ENCODE data around the gene PYGB. TPM values are rescaled to one million over a fixed set of nuclear protein-coding genes. Genes with fewer than 3 reads are reported as not detected.
"Not testable (repeated sequence)": the region's sequence is repeated elsewhere in the genome, so short reads cannot be mapped to it uniquely, and the experiment has no call there.

PYGB gene
- total RNA-seq, 4 donors from 2014 or later: 63.7 to 94.6 (median 82.4) TPM

GRCh38 chr20:25310921-25311728, 63.2 kb downstream of the PYGB start:
- no peak for TF ChIP-seq CTCF (IDR thresholded peaks at IDR 0.05)
- ATAC-seq (ENCODE audit: low FRiP score) (peak; percentile 28), DNase-seq (ENCODE audit: low spot score) (no peak)

GRCh38 chr20:25312716-25313115, 64.8 kb downstream of the PYGB start:
- not testable (repeated sequence) for DNase-seq (ENCODE audit: low spot score); ATAC-seq (ENCODE audit: low FRiP score)

- no peak for DNase-seq (ENCODE audit: low spot score)
- no peak for TF ChIP-seq CTCF (IDR thresholded peaks at IDR 0.05)
- ATAC-seq (ENCODE audit: low FRiP score): no peak
These were observed 65.7 kb downstream of the PYGB start for GRCh38 chr20:25313593-25313992.

- no peak for ATAC-seq (ENCODE audit: low FRiP score)
These were observed 66.9 kb downstream of the PYGB start for GRCh38 chr20:25314497-25315417.

GRCh38 chr20:25315418-25316210, 67.7 kb downstream of the PYGB start:
- DNase-seq (ENCODE audit: low spot score) (peak; percentile 8), ATAC-seq (ENCODE audit: low FRiP score) (no peak)
- no peak for TF ChIP-seq CTCF (IDR thresholded peaks at IDR 0.05)

More at GRCh38 chr20:25314497-25315417, 66.9 kb downstream of the PYGB start:
- no peak for TF ChIP-seq CTCF (IDR thresholded peaks at IDR 0.05)
- DNase-seq (ENCODE audit: low spot score): peak; percentile 11

- peak; percentile 1 for DNase-seq (ENCODE audit: low spot score)
- no peak for TF ChIP-seq CTCF (IDR thresholded peaks at IDR 0.05)
- no peak for ATAC-seq (ENCODE audit: low FRiP score)
These were observed 68.8 kb downstream of the PYGB start for GRCh38 chr20:25316506-25317190.
